Ovary (tissue), 9 donors: ENCODE measurements around the gene ONECUT3. TPM values are rescaled to one million over a fixed set of nuclear protein-coding genes. Genes with fewer than 3 reads are reported as not detected.

Experiments used
- DNase-seq, 5 donors: peaks; one replicate each; pipeline ENCODE4 v3.0.0-alpha.2; 2019 to 2020
- H3K27ac ChIP-seq, 2 donors: fragments of 200-600 bp; one replicate each; pipeline versions ENCODE4 v1.5.1 to v1.8.0; 2019 to 2022
- H3K27me3 ChIP-seq: fragments of 200-600 bp; one replicate; pipeline ENCODE4 v1.8.0; 2022
- H3K36me3 ChIP-seq: fragments of 200-600 bp; sonication (generic); one replicate; pipeline ENCODE4 v1.5.1; 2019
- H3K4me1 ChIP-seq: one replicate; pipeline ENCODE4 v1.8.1; 2013; ENCODE audit warnings: mild to moderate bottlenecking, moderate library complexity; ENCODE audit not compliant: insufficient read depth
- H3K4me3 ChIP-seq: fragments of 200-600 bp; sonication (generic); one replicate; pipeline ENCODE4 v1.5.1; 2017
- H3K9me3 ChIP-seq, 2 donors: fragments of 200-600 bp in 1 of 2; sonication (generic) in 1 of 2; one replicate each; pipeline versions ENCODE4 v1.5.1 to v1.8.1; 2013 to 2019; ENCODE audit warnings: mild to moderate bottlenecking in 1 of 2, moderate library complexity in 1 of 2
- EP300 ChIP-seq: sonication (generic); formaldehyde crosslinking; IDR thresholded peaks from one replicate; pipeline ENCODE4 v1.6.1; 2017; ENCODE audit warnings: antibody characterized with exemption
- POLR2A ChIP-seq: fragments of 450-650 bp; IDR thresholded peaks from one replicate; pipeline ENCODE4 v1.6.1; 2017; ENCODE audit warnings: antibody characterized with exemption, mild to moderate bottlenecking, moderate library complexity
- WGBS, 3 donors: extraction: QIAGEN DNeasy Blood & Tissue Kit in 1 of 3; methylation state at CpG; one replicate each; pipeline versions ENCODE4 v1.1.5 to v1.1.7; 2013 to 2017; 5-methylcytosine and 5-hydroxymethylcytosine counted together
- intact Hi-C, 4 donors: fragments of 100-400 bp; cut with DNase I; formaldehyde crosslinking; loops; one replicate each; pipeline versions ENCODE4 v1.11.0 to v1.15.1; 2022 to 2023
- polyA plus RNA-seq, 2 donors: library from polyadenylated mRNA; stranded (reverse); fragments of 200-250 nt in 1 of 2; fragments of 350-450 nt in 1 of 2; fragmentation: Illumina TruSeq in 1 of 2; extraction: RNeasy Lipid Tissue Mini Kit (QIAGEN cat#74804) in 1 of 2; gene quantifications; one replicate each; pipeline ENCODE4 v1.2.3, GENCODE V29; 2013 to 2014
- total RNA-seq, 7 donors: library from RNA; depleted of rRNA in 2 of 7; stranded (reverse); fragments of >200 nt in 2 of 7; fragmentation: NEBNext Ultra II Directional in 3 of 7; extraction: Animal tissue kit (Norgen Biotek cat#: 25700) in 3 of 7; gene quantifications; one replicate each; pipeline versions ENCODE4 v1.1.0 to v1.2.4, GENCODE V29; 2016 to 2023
- TF ChIP-seq, protein P1 (sequence below), 3 donors: fragments of 450-650 bp in 2 of 3; fragments of 200-600 bp in 1 of 3; IDR thresholded peaks; one replicate each; pipeline versions ENCODE4 v1.5.1 to v1.8.0; 2016 to 2022; ENCODE audit warnings: antibody characterized with exemption in 3 of 3, mild to moderate bottlenecking in 1 of 3
- donor health status: DM: no; HTN: no; CAD: no; lungs with moderate emphysema.
- donor health status: DM: no; HTN: no; CAD: no.
- donor health status: Bipolar disorder and iron deficiency.
- donor health status: DM: yes; HTN: yes; CAD: no.
- donor health status: DM: no; HTN: no; CAD: no.
- donor health status: DM: yes; HTN: yes; CAD: no.

ONECUT3 gene
- total and polyA plus RNA-seq, 9 donors = 0.05 TPM; not detected in 8

DNA sequence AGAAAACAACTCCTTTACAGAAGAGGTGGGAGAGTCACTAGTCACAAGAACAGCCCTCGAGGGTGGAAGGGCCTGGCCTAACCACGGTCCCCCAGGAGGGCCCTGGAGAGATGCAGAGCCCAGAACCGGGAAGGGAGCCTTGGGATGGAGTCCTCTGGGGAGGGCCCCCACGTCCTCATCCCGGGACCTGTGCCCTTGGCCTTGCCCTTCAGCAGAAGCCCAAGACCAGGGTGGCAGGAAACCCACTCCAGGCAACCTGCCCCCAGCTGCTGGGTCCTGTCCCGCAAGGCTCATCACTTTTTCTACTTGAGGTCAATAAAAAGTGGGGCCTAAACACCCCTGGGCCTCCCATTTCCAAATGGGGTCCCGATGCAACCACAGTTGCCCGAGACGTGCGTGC is 61.1 kb downstream of the ONECUT3 start:
- Histone ChIP-seq H3K36me3 (no peaks in the 10 kb centered on the region), H3K27ac (no peak overlapping the region), H3K4me1 (peaks cover 5% of the 10 kb centered on the region), H3K4me3 (no peak overlapping the region), H3K27me3 (no peaks in the 10 kb centered on the region), H3K9me3 (no peaks in the 10 kb centered on the region)
- WGBS, 3 donors = 67 to 78% (median 69%) methylated on average over 10 of the region's 10 CpGs
- intact Hi-C loops = loop anchor here in 1 of 4 donors (10.0 kb wide), 1 partner anchor 270 kb away; no protein-coding TSS in a partner anchor
- DNase-seq = peak in 1 of 5 donors; percentile 40
- TF ChIP-seq POLR2A = no peak
- TF ChIP-seq, protein P1, sequence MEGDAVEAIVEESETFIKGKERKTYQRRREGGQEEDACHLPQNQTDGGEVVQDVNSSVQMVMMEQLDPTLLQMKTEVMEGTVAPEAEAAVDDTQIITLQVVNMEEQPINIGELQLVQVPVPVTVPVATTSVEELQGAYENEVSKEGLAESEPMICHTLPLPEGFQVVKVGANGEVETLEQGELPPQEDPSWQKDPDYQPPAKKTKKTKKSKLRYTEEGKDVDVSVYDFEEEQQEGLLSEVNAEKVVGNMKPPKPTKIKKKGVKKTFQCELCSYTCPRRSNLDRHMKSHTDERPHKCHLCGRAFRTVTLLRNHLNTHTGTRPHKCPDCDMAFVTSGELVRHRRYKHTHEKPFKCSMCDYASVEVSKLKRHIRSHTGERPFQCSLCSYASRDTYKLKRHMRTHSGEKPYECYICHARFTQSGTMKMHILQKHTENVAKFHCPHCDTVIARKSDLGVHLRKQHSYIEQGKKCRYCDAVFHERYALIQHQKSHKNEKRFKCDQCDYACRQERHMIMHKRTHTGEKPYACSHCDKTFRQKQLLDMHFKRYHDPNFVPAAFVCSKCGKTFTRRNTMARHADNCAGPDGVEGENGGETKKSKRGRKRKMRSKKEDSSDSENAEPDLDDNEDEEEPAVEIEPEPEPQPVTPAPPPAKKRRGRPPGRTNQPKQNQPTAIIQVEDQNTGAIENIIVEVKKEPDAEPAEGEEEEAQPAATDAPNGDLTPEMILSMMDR (IDR thresholded peaks at IDR 0.05) = no peak
- no peak for TF ChIP-seq EP300

DNA sequence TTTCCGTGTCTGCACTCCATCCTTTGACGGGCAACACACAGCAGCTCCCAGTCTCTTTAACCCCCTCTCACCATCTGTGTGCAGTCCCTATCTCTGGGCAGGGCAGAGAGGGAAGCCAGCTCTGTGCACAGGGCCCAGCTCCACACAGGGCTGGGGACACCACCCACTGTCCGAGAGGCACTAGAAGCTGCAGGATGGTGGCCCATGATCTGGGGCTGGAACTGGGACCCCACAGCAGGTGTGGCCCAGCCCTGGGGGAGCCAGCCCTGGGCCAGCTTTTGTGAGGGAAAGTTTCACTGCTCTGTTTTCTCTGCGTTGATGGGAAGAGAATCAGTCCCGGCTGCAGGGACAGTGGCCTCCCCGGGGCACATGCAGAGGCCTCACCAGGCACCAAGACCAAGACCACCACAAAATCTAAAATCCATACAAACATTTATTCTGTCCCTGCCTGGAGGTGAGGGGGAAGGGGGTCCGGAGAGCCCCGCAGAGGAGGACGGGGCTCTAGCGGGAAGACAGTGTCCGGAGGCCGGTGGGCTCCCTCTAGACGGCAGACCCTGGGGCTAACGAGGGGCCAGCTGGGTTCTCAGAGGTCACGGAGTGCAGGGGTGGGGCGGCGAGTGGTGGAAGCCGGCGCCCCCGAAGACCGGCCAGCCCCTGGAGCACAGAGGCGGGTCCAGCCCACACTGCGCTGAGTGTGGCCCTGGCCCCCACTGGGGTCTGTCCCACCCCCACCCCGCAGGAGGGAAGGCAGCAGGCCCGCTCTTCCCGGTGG is 61.7 kb downstream of the ONECUT3 start:
- H3K4me3 ChIP-seq = no peak overlapping the region
- intact Hi-C loops = loop anchor here in 1 of 4 donors (10.0 kb wide), 1 partner anchor 270 kb away; no protein-coding TSS in a partner anchor
- TF ChIP-seq EP300 (no peak), POLR2A (no peak)
- TF ChIP-seq, protein P1 (IDR thresholded peaks at IDR 0.05) = no peak
- WGBS, 3 donors = 80 to 84% (median 82%) methylated on average over 23 to 26 of the region's 26 CpGs
- H3K27me3 ChIP-seq = no peaks in the 10 kb centered on the region
- H3K9me3 ChIP-seq = no peaks in the 10 kb centered on the region
- no peak overlapping the region for H3K27ac ChIP-seq
- peaks cover 5% of the 10 kb centered on the region for H3K4me1 ChIP-seq
- no peaks in the 10 kb centered on the region for H3K36me3 ChIP-seq
- peak in 1 of 5 donors; percentile 37 for DNase-seq

DNA sequence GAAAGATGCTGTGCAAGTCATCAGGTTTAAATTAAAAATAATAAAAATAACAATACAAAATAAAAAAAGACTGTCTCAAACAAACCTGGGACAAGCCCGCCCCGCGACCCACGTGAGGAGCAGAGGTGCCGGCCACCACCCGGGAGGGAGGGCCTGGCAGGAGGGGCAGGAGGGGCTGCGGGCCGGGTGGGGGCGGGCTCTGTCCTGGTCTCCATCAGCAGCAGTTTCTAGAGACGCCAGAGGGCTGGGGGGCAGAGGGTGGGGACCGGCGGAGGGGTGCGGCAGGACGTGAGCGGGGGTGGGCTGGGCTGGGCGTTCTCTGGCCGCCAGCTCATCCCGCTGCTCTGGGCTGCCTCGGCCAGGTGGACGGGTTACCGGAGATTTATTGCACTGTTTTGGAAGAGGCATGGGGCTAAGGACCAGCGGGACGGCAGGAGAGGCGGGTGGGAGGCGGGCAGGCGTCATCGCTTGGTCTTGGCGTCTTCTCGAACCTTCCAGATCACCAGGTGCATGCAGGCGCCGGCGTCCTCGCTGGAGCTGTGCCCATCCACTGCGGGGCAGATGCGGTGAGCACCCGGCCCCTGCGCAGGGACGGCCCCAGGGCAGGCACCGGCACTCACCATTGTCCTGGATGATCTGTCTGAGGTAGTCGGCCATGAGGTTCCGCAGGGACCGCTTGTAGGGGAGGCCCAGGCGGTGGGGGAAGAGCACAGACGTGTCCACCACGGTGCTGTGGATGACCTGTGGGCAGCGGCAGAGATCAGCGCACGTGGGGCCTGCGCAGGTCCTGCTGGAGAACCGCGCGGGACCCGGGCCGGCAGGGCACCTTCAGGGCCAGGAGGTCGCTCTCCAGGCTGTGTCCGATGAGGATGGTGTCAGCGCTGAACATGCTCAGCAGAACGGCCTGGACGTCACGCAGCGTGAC is 62.6 kb downstream of the ONECUT3 start:
- TF ChIP-seq POLR2A = no peak
- TF ChIP-seq, protein P1 (IDR thresholded peaks at IDR 0.05) = no peak
- peaks cover 5% of the 10 kb centered on the region for H3K4me1 ChIP-seq
- no peak overlapping the region for H3K4me3 ChIP-seq
- WGBS, 3 donors = 82 to 85% (median 84%) methylated on average over 58 to 61 of the region's 61 CpGs
- no peaks in the 10 kb centered on the region for H3K27me3 ChIP-seq
- H3K36me3 ChIP-seq = no peaks in the 10 kb centered on the region
- no peaks in the 10 kb centered on the region for H3K9me3 ChIP-seq
- H3K27ac ChIP-seq = no peak overlapping the region
- peak in 1 of 5 donors; percentile 33 for DNase-seq
- intact Hi-C loops = loop anchor here in 1 of 4 donors (10.0 kb wide), 1 partner anchor 271 kb away; no protein-coding TSS in a partner anchor

DNA sequence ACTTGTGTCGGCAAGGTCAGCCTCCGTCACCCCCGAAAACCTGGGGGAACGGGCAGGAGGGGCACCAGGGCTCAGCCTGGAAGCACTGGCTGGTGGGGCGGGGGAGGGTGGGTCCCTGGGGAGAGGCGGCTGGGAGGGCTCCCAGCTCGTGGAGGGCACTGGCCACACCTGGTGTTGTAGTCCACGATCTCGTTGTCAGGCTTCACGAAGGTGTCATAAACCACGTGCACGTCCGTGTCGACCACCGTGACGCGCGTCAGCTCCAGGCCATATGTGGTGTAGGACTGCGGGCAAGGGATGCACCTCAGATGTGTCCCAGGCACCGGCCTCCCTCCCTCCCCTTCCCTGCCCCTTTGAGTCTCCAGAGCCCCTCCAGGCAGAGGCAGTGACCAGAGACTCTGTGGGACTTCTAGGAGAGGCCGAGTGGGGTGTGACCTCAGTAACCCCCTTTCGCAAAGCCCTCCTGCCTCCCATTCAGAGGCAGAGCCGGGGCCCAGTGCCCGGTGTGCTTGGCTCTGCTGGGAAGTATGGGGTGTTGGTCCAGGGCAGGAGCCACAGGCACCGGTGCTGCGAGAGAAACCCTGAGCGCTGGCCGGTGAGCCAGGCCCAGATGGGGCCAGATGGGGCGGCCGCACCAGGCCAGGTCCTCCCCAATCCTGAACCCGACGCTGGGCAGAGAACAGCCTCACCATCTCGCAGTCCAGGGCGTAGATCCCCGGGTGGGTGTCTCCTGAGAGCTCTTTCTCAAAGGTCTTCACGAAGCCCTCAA is 63.4 kb downstream of the ONECUT3 start:
- Histone ChIP-seq H3K4me3 (no peak overlapping the region), H3K36me3 (no peaks in the 10 kb centered on the region), H3K4me1 (peaks cover 5% of the 10 kb centered on the region), H3K27ac (no peak overlapping the region), H3K9me3 (no peaks in the 10 kb centered on the region), H3K27me3 (no peaks in the 10 kb centered on the region)
- TF ChIP-seq POLR2A (no peak), EP300 (no peak)
- TF ChIP-seq, protein P1 (IDR thresholded peaks at IDR 0.05) = no peak
- WGBS, 3 donors = 87 to 91% (median 89%) methylated on average over 35 to 36 of the region's 36 CpGs
- intact Hi-C loops = loop anchor here in 1 of 4 donors (10.0 kb wide), 1 partner anchor 272 kb away; no protein-coding TSS in a partner anchor
- DNase-seq = peak in 1 of 5 donors; percentile 26
